Nephron progenitor cell (in vitro differentiated cells): Measurements from ENCODE around the gene GNAI3.
A peak's percentile ranks its signal among the peaks of the same experiment; 100 is the strongest.

ENCODE experiments used
- DNase-seq: peaks from one replicate; pipeline ENCODE4 v3.0.0; 2021
- H3K27ac Mint-ChIP-seq: 2 replicates; pipeline ENCODE4 v1.8.0; 2021; ENCODE audit warnings: mild to moderate bottlenecking, moderate library complexity, mixed read lengths
- H3K27me3 Mint-ChIP-seq: 2 replicates; pipeline ENCODE4 v1.8.0; 2021; ENCODE audit warnings: mild to moderate bottlenecking, low read depth, mixed read lengths; ENCODE audit not compliant: poor library complexity
- H3K36me3 Mint-ChIP-seq: 2 replicates; pipeline ENCODE4 v1.8.0; 2021; ENCODE audit warnings: low read depth, mixed read lengths
- H3K4me1 Mint-ChIP-seq: 2 replicates; pipeline ENCODE4 v1.8.0; 2021; ENCODE audit warnings: mixed read lengths
- H3K4me3 Mint-ChIP-seq: 2 replicates; pipeline ENCODE4 v1.8.0; 2021; ENCODE audit warnings: mild to moderate bottlenecking, moderate library complexity, mixed read lengths
- H3K9me3 Mint-ChIP-seq: 2 replicates; pipeline ENCODE4 v1.8.0; 2021; ENCODE audit warnings: mild to moderate bottlenecking, moderate library complexity, mixed read lengths
- TF ChIP-seq, protein P1 (sequence below): fragments of 200-600 bp; sonication (generic); IDR thresholded peaks from 2 replicates; pipeline ENCODE4 v1.5.0; 2021; ENCODE audit warnings: antibody characterized with exemption

Gene GNAI3

DNA sequence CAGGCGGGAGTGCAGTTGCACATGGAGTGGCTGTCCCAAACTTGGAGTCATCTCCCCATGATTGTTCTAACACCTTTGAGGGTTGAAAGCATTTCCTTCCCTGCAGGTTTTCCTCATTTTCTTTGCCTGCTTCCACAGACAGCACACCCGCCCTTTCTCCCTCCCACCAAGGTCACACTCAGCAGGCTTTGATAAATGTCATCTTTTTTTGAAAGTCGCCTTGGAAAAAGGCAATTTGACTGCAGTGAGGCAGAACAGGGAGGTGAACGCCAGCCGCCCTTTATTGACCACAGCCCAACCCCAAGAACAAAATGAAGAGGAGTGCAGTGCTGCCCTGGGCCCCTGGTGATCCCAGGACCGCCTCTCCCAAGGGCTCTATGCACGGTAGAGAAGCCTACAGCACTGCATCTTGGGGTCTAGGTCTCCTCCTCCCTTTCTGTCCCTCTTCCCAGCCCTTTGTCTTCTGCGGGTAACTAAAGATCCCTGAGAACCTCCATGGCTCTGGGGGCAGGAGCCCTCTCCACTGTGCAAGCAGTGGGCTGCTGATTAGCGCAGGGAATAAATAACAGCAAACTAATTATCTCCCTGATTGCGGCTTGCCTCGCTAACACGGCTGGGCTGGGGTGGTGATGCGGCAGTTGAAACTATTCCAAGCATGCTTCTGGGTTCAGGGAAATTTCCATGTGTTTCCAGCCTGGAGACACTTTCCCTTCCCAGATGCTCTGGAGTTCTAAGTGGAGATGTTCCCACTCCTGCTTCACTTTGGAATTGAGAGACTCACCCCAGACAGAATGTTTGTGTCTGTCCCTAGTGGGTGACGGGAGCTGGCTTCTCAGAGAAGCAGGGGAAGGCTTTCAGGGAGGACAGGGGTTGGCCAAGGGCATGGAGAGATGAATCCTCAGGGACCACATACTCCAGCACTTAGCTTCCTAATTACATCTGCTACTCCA, 27.1 kb upstream of the GNAI3 start:
- Mint-ChIP-seq H3K27ac (peak overlapping the region; percentile 44), H3K4me1 (peaks cover 33% of the 10 kb centered on the region), H3K9me3 (peaks cover 10% of the 10 kb centered on the region), H3K36me3 (no peaks in the 10 kb centered on the region), H3K4me3 (peak overlapping the region; percentile 9), H3K27me3 (peaks cover 25% of the 10 kb centered on the region)
- TF ChIP-seq, protein P1, sequence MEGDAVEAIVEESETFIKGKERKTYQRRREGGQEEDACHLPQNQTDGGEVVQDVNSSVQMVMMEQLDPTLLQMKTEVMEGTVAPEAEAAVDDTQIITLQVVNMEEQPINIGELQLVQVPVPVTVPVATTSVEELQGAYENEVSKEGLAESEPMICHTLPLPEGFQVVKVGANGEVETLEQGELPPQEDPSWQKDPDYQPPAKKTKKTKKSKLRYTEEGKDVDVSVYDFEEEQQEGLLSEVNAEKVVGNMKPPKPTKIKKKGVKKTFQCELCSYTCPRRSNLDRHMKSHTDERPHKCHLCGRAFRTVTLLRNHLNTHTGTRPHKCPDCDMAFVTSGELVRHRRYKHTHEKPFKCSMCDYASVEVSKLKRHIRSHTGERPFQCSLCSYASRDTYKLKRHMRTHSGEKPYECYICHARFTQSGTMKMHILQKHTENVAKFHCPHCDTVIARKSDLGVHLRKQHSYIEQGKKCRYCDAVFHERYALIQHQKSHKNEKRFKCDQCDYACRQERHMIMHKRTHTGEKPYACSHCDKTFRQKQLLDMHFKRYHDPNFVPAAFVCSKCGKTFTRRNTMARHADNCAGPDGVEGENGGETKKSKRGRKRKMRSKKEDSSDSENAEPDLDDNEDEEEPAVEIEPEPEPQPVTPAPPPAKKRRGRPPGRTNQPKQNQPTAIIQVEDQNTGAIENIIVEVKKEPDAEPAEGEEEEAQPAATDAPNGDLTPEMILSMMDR, result no peak
- no peak for DNase-seq

DNA sequence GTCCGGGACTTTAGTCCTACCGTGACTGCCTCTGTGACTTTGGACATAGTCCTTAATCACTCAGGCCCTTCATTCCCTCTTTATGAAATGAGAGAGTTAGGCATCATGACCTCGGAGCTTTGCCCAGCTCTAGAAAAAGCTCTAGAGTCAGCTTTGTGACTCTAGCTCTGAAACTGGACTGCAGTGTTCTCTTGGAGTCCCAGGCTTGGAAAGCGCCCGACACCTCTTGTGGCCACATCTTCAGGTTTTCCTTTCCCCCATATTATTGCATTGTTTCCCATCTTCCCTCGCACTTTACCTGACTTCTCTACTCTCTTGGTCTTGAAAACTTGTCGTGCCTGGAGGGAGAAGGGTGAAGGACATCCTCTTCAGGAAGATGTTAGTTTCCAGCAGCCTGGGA, 26.4 kb upstream of the GNAI3 start:
- H3K36me3 Mint-ChIP-seq, result no peaks in the 10 kb centered on the region
- peaks cover 35% of the 10 kb centered on the region for H3K4me1 Mint-ChIP-seq
- peaks cover 10% of the 10 kb centered on the region for H3K9me3 Mint-ChIP-seq
- no peak overlapping the region for H3K27ac Mint-ChIP-seq
- peaks cover 27% of the 10 kb centered on the region for H3K27me3 Mint-ChIP-seq
- DNase-seq, result no peak
- TF ChIP-seq, protein P1, result no peak
- no peak overlapping the region for H3K4me3 Mint-ChIP-seq

DNA sequence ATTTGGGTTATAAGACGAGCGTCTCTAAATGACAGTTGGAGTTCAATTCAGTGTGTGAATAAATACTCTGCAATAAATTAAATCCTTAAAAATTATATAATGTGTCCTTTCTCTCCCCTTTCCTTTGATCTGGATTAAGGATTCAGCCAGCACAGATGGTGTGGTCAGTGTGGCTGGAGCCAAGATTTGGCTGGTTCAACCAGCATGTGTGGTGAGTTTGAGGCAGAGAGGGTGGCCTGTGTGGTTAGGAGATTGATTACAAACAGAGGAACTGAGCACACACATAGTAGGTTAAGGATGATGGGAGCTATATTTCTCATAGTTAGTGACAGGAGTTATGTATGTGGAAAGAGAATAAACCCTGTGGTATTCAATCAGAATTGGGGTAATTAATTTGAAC, 24.7 kb upstream of the GNAI3 start:
- TF ChIP-seq, protein P1, result no peak
- H3K4me1 Mint-ChIP-seq, result peaks cover 49% of the 10 kb centered on the region
- no peak for DNase-seq
- H3K27me3 Mint-ChIP-seq, result peaks cover 34% of the 10 kb centered on the region
- peaks cover 10% of the 10 kb centered on the region for H3K9me3 Mint-ChIP-seq
- H3K4me3 Mint-ChIP-seq, result no peak overlapping the region
- no peak overlapping the region for H3K27ac Mint-ChIP-seq
- H3K36me3 Mint-ChIP-seq, result no peaks in the 10 kb centered on the region

DNA sequence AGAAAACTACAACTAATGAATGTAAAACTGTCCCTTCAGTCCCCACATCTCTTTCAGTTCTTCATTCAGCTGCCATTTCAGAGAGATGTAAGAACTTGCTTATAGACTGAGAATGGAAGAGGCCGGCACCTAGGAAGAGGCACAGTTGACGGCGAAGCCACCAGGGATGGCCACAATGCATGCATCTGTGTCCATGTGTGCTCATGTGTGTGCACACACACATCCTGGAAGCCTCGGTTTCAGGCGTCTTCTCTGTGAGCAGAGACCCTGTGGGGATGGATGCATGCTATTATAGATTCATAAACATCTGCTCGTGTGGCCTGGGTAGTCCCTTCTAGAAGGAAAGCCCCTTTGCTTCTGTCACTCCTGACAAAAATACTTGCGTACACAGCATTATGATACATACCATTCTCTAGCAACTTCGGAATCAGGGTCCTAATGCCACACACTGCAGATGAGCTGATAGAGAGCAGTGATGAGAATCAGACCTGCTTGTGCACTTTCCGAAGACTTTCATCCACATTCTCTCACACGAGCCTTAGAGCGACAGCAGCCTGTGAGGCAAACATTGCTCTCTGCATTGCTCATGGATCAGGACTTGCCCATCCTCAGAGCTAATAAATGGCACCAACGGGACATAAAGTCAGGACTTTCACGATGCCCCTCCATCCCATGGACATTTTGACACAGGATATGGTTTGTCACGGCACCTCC, 21.2 kb upstream of the GNAI3 start:
- Mint-ChIP-seq H3K36me3 (no peaks in the 10 kb centered on the region), H3K9me3 (peaks cover 10% of the 10 kb centered on the region), H3K4me3 (no peak overlapping the region), H3K4me1 (peaks cover 64% of the 10 kb centered on the region), H3K27ac (no peak overlapping the region), H3K27me3 (peaks cover 34% of the 10 kb centered on the region)
- no peak for DNase-seq
- TF ChIP-seq, protein P1, result no peak

DNA sequence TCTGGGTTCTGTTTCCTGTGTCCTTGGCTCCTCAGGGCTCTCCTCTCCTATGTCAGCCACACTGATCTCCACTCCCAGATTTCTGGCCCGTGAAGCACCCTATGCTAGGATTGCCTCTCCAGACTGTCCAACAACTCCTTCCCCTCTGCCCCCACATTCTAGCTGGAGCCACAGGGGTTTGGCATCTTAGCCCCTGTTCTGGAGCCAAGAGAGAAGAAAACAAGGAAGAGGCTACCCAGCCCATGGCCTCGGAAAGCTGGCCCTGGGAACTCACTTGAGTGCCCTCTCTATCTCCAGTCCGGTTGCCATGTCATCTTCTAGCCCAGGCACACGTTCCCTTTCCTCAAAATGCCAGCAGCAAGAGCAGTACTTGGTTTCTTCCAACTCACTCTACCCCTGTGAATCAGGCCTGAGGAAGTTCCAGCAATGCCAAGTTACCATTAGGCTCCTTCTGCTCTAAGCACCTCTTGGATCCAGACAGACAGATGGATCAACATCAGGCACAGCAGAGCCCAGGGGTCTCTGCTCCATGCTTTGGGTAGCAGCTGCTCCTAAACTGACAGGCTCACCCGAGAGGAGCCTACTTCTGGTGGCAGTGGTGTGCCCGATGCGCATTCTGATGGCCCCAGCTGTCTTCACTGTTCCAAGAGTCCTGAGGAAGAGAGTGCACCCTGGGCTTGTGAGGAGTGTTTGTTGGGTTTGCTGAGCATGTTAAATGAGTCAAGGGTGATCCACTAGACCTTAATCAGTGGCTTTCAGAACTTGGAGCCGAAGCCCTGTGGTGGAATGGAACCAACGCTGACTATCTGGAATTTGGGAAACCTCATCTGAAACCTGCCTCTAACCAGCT, 20.3 kb upstream of the GNAI3 start:
- H3K36me3 Mint-ChIP-seq, result no peaks in the 10 kb centered on the region
- peaks cover 70% of the 10 kb centered on the region for H3K4me1 Mint-ChIP-seq

More for the DNA sequence above, 20.3 kb upstream of the GNAI3 start:
- peaks cover 29% of the 10 kb centered on the region for H3K27me3 Mint-ChIP-seq
- H3K27ac Mint-ChIP-seq, result no peak overlapping the region
- TF ChIP-seq, protein P1, result no peak
- no peak overlapping the region for H3K4me3 Mint-ChIP-seq
- no peak for DNase-seq
- peaks cover 10% of the 10 kb centered on the region for H3K9me3 Mint-ChIP-seq
